IPS-20b (cell line): Measurements from ENCODE around the gene PARD6B.
A peak's percentile ranks its signal among the peaks of the same experiment; 100 is the strongest.

Experiments
- H3K27ac ChIP-seq: one replicate; pipeline ENCODE4 v1.5.1; 2013; ENCODE audit warnings: low read length
- H3K27me3 ChIP-seq: 2 replicates; pipeline ENCODE4 v1.6.1; 2013; ENCODE audit warnings: mild to moderate bottlenecking, low read length, inconsistent platforms; ENCODE audit not compliant: insufficient read depth
- H3K36me3 ChIP-seq: 2 replicates; pipeline ENCODE4 v1.6.1; 2013; ENCODE audit warnings: low read depth, mild to moderate bottlenecking, inconsistent platforms, low read length, moderate library complexity; ENCODE audit not compliant: insufficient read depth
- H3K4me1 ChIP-seq: 2 replicates; pipeline ENCODE4 v1.6.1; 2013; ENCODE audit warnings: mild to moderate bottlenecking, control low read depth, inconsistent platforms, low read length, moderate library complexity; ENCODE audit not compliant: insufficient read depth
- H3K4me3 ChIP-seq: 2 replicates; pipeline ENCODE4 v1.5.1; 2013; ENCODE audit warnings: mild to moderate bottlenecking, low read length, inconsistent platforms
- H3K9ac ChIP-seq: 2 replicates; pipeline ENCODE4 v1.6.1; 2013; ENCODE audit warnings: low read depth, mild to moderate bottlenecking, inconsistent platforms, low read length, moderate library complexity
- H3K9me3 ChIP-seq: 2 replicates; pipeline ENCODE4 v1.6.1; 2013; ENCODE audit warnings: mild to moderate bottlenecking, low read depth, low read length, inconsistent platforms; ENCODE audit not compliant: insufficient read depth

Gene PARD6B

GRCh38 chr20:50726955-50727791 is 4.2 kb upstream of the PARD6B start:
- Histone ChIP-seq H3K9me3 (no peaks in the 10 kb centered on the region), H3K4me1 (peaks cover 13% of the 10 kb centered on the region), H3K27ac (no peak overlapping the region)

DNA sequence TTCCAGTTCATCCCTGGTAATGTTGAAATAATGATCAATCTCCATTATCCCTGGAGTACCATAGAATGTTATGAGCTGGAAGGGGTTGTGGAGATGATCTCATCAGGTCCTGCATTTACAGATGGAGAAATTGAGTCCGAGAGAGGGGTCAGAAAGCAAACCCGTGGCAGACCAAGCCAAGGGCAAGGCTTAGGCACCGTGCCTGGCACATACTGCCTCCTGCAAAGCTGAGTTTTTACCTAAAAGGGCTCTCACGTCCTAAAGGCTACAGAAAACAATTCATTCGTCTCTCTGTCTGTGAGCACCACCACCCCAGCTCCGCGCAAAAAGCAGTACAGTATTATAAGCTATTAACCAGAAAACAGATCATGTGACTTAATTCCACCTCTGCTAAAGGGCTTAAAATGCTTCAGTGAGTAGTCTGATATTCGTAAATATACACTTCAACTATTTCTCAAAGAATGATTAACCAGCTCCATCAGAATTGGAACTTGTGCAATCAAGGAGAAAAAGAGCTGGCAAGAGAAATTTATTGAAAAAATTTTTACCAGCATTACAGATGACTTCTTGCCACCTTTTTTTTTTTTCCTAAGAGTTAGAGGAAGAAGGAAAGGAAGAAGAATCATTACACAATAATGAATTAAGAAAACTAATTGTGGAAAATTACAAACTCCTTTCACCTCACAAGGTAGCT is 3.4 kb upstream of the PARD6B start:
- no peaks in the 10 kb centered on the region for H3K27me3 ChIP-seq
- peaks cover 13% of the 10 kb centered on the region for H3K4me1 ChIP-seq
- H3K36me3 ChIP-seq: no peaks in the 10 kb centered on the region
- H3K27ac ChIP-seq: no peak overlapping the region
- H3K9ac ChIP-seq: no peak overlapping the region
- H3K9me3 ChIP-seq: no peaks in the 10 kb centered on the region
- no peak overlapping the region for H3K4me3 ChIP-seq

More at GRCh38 chr20:50726955-50727791, 4.2 kb upstream of the PARD6B start:
- no peak overlapping the region for H3K9ac ChIP-seq
- no peaks in the 10 kb centered on the region for H3K27me3 ChIP-seq
- H3K4me3 ChIP-seq: no peak overlapping the region
- no peaks in the 10 kb centered on the region for H3K36me3 ChIP-seq

DNA sequence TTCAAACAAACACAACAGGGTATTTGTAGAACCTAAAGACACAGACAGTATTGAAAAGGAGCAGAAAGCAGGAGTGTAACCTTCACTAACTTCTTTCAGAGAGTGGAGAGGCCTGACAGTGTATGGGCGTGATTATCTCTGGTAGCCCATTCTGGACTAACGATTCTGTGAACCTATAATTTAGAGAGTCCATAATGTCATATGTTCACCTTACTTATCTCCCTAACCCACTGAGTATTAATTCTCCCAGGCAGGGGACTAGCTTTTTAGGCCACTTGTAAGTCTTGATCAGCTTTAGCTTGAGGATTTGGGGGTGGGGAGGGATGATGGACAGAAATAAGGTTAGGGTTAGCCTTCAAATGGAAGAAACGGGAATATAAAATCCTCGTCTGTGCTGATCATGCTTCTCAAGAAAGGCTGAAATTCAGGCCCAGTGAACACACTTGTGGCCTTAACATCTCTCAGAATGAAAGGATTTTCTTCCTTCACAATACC is 2.8 kb upstream of the PARD6B start:
- Histone ChIP-seq H3K4me1 (peaks cover 16% of the 10 kb centered on the region), H3K27ac (no peak overlapping the region)

GRCh38 chr20:50728981-50729874 is 2.2 kb upstream of the PARD6B start:
- Histone ChIP-seq H3K4me1 (peaks cover 21% of the 10 kb centered on the region), H3K9me3 (no peaks in the 10 kb centered on the region), H3K9ac (peak overlapping the region; percentile 91; the same call in 1 of the 2 replicates), H3K36me3 (no peaks in the 10 kb centered on the region; the same call in 1 of the 2 replicates), H3K27ac (no peak overlapping the region), H3K4me3 (0 out of 2 replicates have a peak overlapping the region, but pooled peaks have one; percentile 84), H3K27me3 (no peaks in the 10 kb centered on the region)

More for the DNA sequence above, 2.8 kb upstream of the PARD6B start:
- Histone ChIP-seq H3K9me3 (no peaks in the 10 kb centered on the region), H3K36me3 (no peaks in the 10 kb centered on the region), H3K4me3 (no peak overlapping the region), H3K9ac (no peak overlapping the region), H3K27me3 (no peaks in the 10 kb centered on the region)

GRCh38 chr20:50729901-50730764 is 1.2 kb upstream of the PARD6B start:
- H3K27ac ChIP-seq: peak overlapping the region; percentile 68
- H3K36me3 ChIP-seq: peaks cover 3% of the 10 kb centered on the region; the same call in 1 of the 2 replicates
- H3K4me1 ChIP-seq: peaks cover 21% of the 10 kb centered on the region
- H3K9me3 ChIP-seq: no peaks in the 10 kb centered on the region
- peak overlapping the region; percentile 91 for H3K9ac ChIP-seq
- no peaks in the 10 kb centered on the region for H3K27me3 ChIP-seq
- peak overlapping the region; percentile 84 for H3K4me3 ChIP-seq

DNA sequence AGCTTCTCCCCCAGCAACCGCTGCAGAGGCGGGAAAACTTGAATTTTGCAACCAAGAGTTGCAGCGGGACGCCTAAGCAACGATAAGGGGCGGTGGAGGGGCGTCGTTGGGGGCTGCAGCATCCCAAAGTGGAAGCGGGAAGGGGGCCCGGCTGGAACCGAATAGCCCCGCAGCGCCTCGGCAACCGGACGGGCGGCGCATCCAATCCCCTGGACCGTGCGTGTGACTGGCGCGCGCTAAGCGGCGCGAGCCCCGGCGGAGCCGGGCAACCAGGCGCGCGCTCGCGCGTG is 670 bp upstream of the PARD6B start:
- Histone ChIP-seq H3K27ac (peak overlapping the region; percentile 68), H3K27me3 (no peaks in the 10 kb centered on the region), H3K9me3 (no peaks in the 10 kb centered on the region), H3K4me1 (peaks cover 21% of the 10 kb centered on the region), H3K36me3 (peaks cover 5% of the 10 kb centered on the region; the same call in 1 of the 2 replicates), H3K9ac (peak overlapping the region; percentile 91), H3K4me3 (peak overlapping the region; percentile 84)

DNA sequence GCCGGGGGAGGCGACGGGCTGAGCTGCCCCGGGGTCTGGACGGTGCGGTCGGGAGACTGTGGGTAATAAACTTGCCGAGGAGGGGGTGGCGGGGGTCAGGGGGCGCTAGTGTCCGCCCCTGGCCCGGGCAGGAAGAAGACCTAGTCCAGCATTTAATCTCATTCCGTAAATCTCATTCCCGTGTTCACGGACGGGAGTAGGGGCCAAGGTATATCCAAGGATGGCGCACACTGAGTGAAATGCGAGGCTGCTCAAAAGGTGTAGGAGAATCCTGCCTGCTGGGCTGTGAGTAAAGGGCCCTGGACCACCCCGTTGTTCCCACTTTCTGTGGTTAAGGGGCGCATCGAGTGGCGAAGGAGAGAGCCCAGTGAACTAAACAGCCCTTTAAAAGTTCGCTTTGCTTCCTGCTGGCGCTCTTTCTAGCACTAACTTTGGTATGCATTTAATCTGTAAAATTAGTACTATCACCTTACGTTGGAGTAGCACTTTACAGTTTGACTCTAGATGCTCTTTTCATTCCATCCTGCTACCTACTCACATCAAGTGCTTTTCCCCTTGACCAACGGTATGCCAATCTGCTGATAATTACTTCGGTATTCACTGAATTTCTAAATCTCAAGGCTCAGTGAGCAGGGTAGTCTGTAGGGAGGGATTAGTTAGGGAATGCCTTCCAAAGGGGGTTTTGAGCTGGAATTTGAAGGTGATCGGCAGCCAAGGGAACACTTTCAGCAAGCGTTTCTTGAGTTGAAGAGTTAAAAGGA is 730 bp downstream of the PARD6B start:
- Histone ChIP-seq H3K4me1 (peaks cover 21% of the 10 kb centered on the region), H3K9me3 (no peaks in the 10 kb centered on the region), H3K4me3 (peak overlapping the region; percentile 99), H3K9ac (peak overlapping the region; percentile 91), H3K27me3 (no peaks in the 10 kb centered on the region), H3K36me3 (peaks cover 5% of the 10 kb centered on the region; the same call in 1 of the 2 replicates), H3K27ac (peak overlapping the region; percentile 76)

DNA sequence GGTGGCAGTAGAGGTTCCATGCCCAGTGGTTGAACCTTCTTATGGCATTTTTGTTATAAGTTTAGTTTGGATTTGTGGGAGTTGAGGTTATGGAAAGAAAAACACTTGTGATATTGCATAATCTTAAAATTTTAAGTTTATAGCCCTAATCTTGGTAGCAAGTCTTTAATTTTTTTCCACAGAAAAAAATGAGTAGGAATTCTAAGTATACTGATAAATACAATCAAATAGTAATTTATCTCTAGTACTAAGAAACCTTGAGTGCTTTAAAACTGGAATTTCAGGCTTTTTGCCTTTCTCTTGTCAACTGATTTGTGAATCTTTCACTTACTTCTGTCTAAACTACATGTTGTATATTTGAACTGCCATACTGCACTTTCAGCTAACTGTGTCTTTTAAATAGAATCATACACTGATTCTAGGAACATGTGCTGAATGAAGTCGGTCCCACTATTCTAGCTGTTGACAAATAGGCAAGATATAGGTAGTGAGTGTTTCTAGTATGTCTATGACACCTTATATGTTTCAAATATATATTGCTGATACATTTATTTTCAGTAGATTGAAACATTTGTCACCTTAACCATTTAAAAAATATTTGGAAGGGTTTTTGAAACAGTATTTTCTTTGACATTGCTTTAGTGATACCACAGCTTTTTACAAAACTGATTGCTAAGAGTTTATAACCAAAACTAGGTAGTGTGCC is 2.4 kb downstream of the PARD6B start:
- Histone ChIP-seq H3K27me3 (no peaks in the 10 kb centered on the region), H3K27ac (no peak overlapping the region), H3K36me3 (peaks cover 15% of the 10 kb centered on the region; the same call in 1 of the 2 replicates), H3K9ac (no peak overlapping the region; the same call in 1 of the 2 replicates), H3K9me3 (no peaks in the 10 kb centered on the region), H3K4me3 (peak overlapping the region; percentile 45; the same call in 1 of the 2 replicates), H3K4me1 (peaks cover 27% of the 10 kb centered on the region)

DNA sequence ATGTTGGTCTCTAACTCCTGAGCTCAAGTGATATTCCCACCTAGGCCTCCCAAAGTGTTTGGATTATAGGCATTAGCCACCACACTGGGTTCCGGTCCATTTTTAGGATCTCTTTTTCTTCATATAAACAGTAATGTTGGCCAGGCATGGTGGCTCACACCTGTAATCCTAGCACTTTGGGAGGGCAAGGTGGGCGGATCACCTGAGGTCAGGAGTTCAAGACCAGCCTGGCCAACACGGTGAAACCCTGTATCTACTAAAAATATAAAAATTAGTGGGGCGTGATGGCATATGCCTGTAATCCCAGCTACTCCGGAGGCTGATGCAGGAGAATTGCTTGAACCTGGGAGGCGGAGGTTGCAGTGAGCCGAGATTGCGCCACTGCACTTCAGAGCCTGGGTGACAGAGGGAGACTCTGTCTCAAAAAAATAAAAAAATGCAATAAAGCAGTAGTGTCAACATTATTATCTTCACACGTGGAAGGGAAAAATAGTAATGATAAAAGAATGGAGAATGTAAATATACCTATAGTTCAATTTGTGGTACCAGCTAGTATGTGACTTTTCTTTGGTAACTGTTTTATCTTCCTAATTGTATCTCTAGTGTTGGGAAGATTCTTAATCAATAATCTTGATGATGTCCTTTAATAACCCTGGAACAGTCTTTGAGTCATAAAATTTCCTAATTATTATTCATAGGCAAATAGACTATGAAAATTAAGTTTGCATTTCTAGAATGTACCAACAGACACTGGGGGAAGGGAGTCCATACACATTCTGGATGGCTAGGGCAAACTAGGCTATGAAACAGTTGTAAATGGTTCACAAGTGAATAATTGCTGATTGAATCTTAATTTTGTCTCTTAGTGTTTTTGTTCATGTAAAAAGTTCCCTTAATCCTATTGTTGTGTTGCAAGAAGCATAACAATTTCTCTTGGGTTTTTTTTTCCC is 3.6 kb downstream of the PARD6B start:
- no peak overlapping the region for H3K4me3 ChIP-seq
- H3K27ac ChIP-seq: no peak overlapping the region
- peaks cover 23% of the 10 kb centered on the region for H3K4me1 ChIP-seq

More for the DNA sequence above, 3.6 kb downstream of the PARD6B start:
- Histone ChIP-seq H3K36me3 (peaks cover 24% of the 10 kb centered on the region), H3K9ac (no peak overlapping the region), H3K27me3 (no peaks in the 10 kb centered on the region), H3K9me3 (no peaks in the 10 kb centered on the region)
